Measurements from ENCODE around the gene NRTN.

GRCh38 chr19:5837761-5838352, 33.0 kb downstream of the NRTN start:
- TF ChIP-seq CTCF (IDR thresholded peaks at IDR 0.05; ENCODE audit: borderline replicate concordance, extremely low read depth, low read length, poor library complexity, severe bottlenecking) (no peak), EZH2 (IDR thresholded peaks at IDR 0.05; ENCODE audit: borderline replicate concordance, low read depth, low read length, severe bottlenecking) (no peak)
